GM12872 (cell line): Measurements from ENCODE around the gene IGF1R.

Experiments used
- TF ChIP-seq, protein P1 (sequence below): IDR thresholded peaks from 3 replicates; pipeline ENCODE4 v1.5.1; 2011; ENCODE audit warnings: low read depth, mild to moderate bottlenecking, low read length, moderate library complexity; ENCODE audit not compliant: insufficient read depth

The IGF1R gene

GRCh38 chr15:98863983-98864382 is 215.6 kb downstream of the IGF1R start:
- TF ChIP-seq, protein P1, sequence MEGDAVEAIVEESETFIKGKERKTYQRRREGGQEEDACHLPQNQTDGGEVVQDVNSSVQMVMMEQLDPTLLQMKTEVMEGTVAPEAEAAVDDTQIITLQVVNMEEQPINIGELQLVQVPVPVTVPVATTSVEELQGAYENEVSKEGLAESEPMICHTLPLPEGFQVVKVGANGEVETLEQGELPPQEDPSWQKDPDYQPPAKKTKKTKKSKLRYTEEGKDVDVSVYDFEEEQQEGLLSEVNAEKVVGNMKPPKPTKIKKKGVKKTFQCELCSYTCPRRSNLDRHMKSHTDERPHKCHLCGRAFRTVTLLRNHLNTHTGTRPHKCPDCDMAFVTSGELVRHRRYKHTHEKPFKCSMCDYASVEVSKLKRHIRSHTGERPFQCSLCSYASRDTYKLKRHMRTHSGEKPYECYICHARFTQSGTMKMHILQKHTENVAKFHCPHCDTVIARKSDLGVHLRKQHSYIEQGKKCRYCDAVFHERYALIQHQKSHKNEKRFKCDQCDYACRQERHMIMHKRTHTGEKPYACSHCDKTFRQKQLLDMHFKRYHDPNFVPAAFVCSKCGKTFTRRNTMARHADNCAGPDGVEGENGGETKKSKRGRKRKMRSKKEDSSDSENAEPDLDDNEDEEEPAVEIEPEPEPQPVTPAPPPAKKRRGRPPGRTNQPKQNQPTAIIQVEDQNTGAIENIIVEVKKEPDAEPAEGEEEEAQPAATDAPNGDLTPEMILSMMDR, result no peak

DNA sequence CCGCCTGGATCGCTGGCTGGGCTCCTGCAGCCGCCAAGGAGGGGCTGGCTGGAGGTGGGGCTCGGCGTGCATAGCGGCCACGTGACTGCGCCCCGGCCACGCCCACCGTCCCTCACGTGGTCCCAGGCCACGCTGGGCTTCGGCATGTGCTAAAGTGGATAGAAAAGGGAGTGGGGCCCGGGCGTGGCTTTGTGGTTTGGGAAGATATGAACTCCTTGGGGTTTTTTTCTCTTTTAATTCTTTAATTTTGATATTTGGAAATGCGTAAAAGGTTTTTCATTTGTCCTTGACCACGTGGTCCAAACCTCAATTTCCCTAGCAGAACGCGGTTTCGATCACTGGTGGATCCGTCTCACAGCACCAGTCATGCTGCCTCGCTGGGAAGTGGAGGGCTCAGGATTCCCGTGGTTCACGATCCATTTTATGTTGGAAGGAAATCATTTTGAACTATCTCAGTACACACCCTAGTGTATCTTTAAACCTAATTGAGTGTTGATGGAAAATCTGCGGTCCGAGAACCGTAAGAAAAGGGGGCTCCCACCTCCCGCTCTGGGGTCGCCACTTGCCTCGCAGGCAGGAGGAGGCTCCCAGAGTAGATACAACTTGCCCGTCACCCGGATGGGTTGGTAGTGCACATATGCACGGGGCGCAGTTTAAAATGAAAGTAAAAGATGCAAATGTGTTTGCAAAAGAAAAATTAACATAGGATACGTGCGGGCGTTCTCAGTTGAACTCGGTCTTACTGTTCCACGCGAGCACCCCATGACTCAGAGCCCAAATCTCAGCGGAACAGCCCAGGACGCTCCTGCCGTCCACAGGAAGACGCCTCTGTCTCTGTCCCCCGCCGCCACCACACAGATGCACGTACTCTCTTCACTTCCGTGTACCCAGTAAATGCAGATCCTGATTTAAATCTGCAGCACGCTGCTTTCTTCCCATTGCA is 217.3 kb downstream of the IGF1R start:
- TF ChIP-seq, protein P1, result no peak

GRCh38 chr15:98866511-98866910 is 218.2 kb downstream of the IGF1R start:
- TF ChIP-seq, protein P1, result no peak

GRCh38 chr15:98868564-98868963 is 220.2 kb downstream of the IGF1R start:
- TF ChIP-seq, protein P1, result no peak

DNA sequence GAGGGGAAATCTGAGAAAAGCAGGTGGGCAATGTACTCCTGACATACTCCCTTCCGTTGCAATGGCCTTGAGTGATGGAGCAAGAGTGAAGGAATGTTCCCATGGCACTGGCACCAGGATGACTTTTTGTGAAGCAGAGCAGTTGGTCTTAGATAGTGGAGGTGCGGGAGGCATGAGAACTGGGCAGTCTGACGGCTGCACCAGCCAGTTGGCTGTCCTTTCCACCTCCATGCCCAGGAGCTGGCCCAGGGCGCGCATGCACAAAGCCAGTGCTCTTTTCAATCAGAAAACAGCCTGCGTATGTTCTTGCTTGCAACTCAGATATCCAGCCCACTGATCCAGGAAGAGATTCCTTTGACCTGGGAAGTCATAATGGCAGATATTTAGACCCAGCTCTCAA is 222.4 kb downstream of the IGF1R start:
- TF ChIP-seq, protein P1, result no peak

- TF ChIP-seq, protein P1, result no peak
Observed at GRCh38 chr15:98872774-98873173, 224.4 kb downstream of the IGF1R start.

GRCh38 chr15:98873441-98874218 is 225.3 kb downstream of the IGF1R start:
- TF ChIP-seq, protein P1, result no peak
